ENCODE data around the gene HCN2.

Gene HCN2

GRCh38 chr19:582497-583197 lies 7.0 kb upstream of the HCN2 start:
- H3K9me3 ChIP-seq (ENCODE audit: low read length): no peaks in the 10 kb centered on the region
- H3K4me2 ChIP-seq (ENCODE audit: low read length): no peak overlapping the region
- H3K9ac ChIP-seq (ENCODE audit: low read length): no peak overlapping the region
- TF ChIP-seq CTCF (IDR thresholded peaks at IDR 0.05; ENCODE audit: low read length): no peak
- TF ChIP-seq EZH2 (IDR thresholded peaks at IDR 0.05; ENCODE audit: borderline replicate concordance, low read length): no peak
- H4K20me1 ChIP-seq (ENCODE audit: insufficient read depth, low read length): no peaks in the 10 kb centered on the region
- H3K27me3 ChIP-seq (ENCODE audit: insufficient read depth, low read length): no peaks in the 10 kb centered on the region; the same call in 1 of the 2 replicates
- H3K27ac ChIP-seq (ENCODE audit: low read depth, low read length, poor library complexity, severe bottlenecking): no peak overlapping the region
- no peaks in the 10 kb centered on the region for H3F3A ChIP-seq (ENCODE audit: insufficient read depth, low read length)
- no peaks in the 10 kb centered on the region; the same call in 1 of the 2 replicates for H3K79me2 ChIP-seq (ENCODE audit: insufficient read depth, low read length)
- H3K9me2 ChIP-seq (ENCODE audit: low read depth, low read length): no peaks in the 10 kb centered on the region
- H3K4me3 ChIP-seq (ENCODE audit: low read depth, low read length, poor library complexity, severe bottlenecking): no peak overlapping the region
- H3K36me3 ChIP-seq (ENCODE audit: insufficient read depth, low read length): peaks cover 42% of the 10 kb centered on the region
- no peaks in the 10 kb centered on the region for H3K4me1 ChIP-seq (ENCODE audit: insufficient read depth, low read length, severe bottlenecking)
- no peak overlapping the region for H2AFZ ChIP-seq (ENCODE audit: low read length)

- Histone ChIP-seq H3K9me2 (ENCODE audit: low read depth, low read length) (no peaks in the 10 kb centered on the region), H3K9me3 (ENCODE audit: low read length) (no peaks in the 10 kb centered on the region), H3K36me3 (ENCODE audit: insufficient read depth, low read length) (peaks cover 40% of the 10 kb centered on the region), H3K79me2 (ENCODE audit: insufficient read depth, low read length) (no peaks in the 10 kb centered on the region; the same call in 1 of the 2 replicates), H3K4me3 (ENCODE audit: low read depth, low read length, poor library complexity, severe bottlenecking) (no peak overlapping the region), H3K4me1 (ENCODE audit: insufficient read depth, low read length, severe bottlenecking) (no peaks in the 10 kb centered on the region), H3K4me2 (ENCODE audit: low read length) (no peak overlapping the region), H2AFZ (ENCODE audit: low read length) (no peak overlapping the region), H3K27ac (ENCODE audit: low read depth, low read length, poor library complexity, severe bottlenecking) (no peak overlapping the region), H3K9ac (ENCODE audit: low read length) (no peak overlapping the region), H3K27me3 (ENCODE audit: insufficient read depth, low read length) (no peaks in the 10 kb centered on the region; the same call in 1 of the 2 replicates), H4K20me1 (ENCODE audit: insufficient read depth, low read length) (no peaks in the 10 kb centered on the region), H3F3A (ENCODE audit: insufficient read depth, low read length) (no peaks in the 10 kb centered on the region)
- TF ChIP-seq EZH2 (IDR thresholded peaks at IDR 0.05; ENCODE audit: borderline replicate concordance, low read length) (no peak), CTCF (IDR thresholded peaks at IDR 0.05; ENCODE audit: low read length) (no peak)
Observed at GRCh38 chr19:583198-583967, 6.3 kb upstream of the HCN2 start.

DNA sequence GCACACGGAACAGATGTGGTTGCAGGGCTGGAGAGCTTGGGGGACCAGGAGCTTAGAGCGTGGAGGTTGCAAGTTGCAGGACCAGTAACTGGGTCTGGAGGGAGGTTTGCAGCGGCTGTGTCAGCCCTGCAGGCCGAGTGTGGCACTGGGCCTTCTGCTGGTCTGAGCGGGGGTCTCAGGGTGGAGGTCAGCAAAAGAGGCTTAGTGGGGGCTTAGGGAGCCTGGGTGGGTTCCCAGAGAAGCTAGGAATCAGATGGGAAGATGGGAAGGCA lies 5.8 kb upstream of the HCN2 start:
- H3K9me3 ChIP-seq (ENCODE audit: low read length): no peaks in the 10 kb centered on the region
- H3K79me2 ChIP-seq (ENCODE audit: insufficient read depth, low read length): no peaks in the 10 kb centered on the region
- H2AFZ ChIP-seq (ENCODE audit: low read length): no peak overlapping the region
- peaks cover 40% of the 10 kb centered on the region for H3K36me3 ChIP-seq (ENCODE audit: insufficient read depth, low read length)
- TF ChIP-seq EZH2 (IDR thresholded peaks at IDR 0.05; ENCODE audit: borderline replicate concordance, low read length) (no peak), CTCF (IDR thresholded peaks at IDR 0.05; ENCODE audit: low read length) (no peak)
- H4K20me1 ChIP-seq (ENCODE audit: insufficient read depth, low read length): no peaks in the 10 kb centered on the region
- no peaks in the 10 kb centered on the region for H3K4me1 ChIP-seq (ENCODE audit: insufficient read depth, low read length, severe bottlenecking)
- H3F3A ChIP-seq (ENCODE audit: insufficient read depth, low read length): no peaks in the 10 kb centered on the region
- no peak overlapping the region for H3K4me2 ChIP-seq (ENCODE audit: low read length)
- H3K27me3 ChIP-seq (ENCODE audit: insufficient read depth, low read length): no peaks in the 10 kb centered on the region; the same call in 1 of the 2 replicates
- no peak overlapping the region for H3K27ac ChIP-seq (ENCODE audit: low read depth, low read length, poor library complexity, severe bottlenecking)
- no peak overlapping the region for H3K9ac ChIP-seq (ENCODE audit: low read length)
- no peak overlapping the region for H3K4me3 ChIP-seq (ENCODE audit: low read depth, low read length, poor library complexity, severe bottlenecking)
- no peaks in the 10 kb centered on the region for H3K9me2 ChIP-seq (ENCODE audit: low read depth, low read length)

Measured in OCI-LY1 (cell line).